ENCODE results near the gene SLC41A1.

SLC41A1 gene

GRCh38 chr1:205800981-205801703 is 11.9 kb downstream of the SLC41A1 start:
- no peak overlapping the region for H3K4me2 ChIP-seq (ENCODE audit: low read length)
- H3K27me3 ChIP-seq (ENCODE audit: control insufficient read depth, insufficient read depth, low read length), result no peaks in the 10 kb centered on the region
- no peaks in the 10 kb centered on the region for H3K9me3 ChIP-seq (replicated peaks; ENCODE audit: low read length)
- peaks cover 36% of the 10 kb centered on the region for H3K36me3 ChIP-seq (ENCODE audit: insufficient read depth, low read length)
- peaks cover 10% of the 10 kb centered on the region for H3K4me1 ChIP-seq (ENCODE audit: control insufficient read depth, insufficient read depth, low read length)
- no peak overlapping the region for H3K4me3 ChIP-seq (ENCODE audit: low read length)
- no peak overlapping the region for H3K9ac ChIP-seq (ENCODE audit: low read depth, low read length)

GRCh38 chr1:205800427-205800826 is 12.6 kb downstream of the SLC41A1 start:
- no peaks in the 10 kb centered on the region for H3K27me3 ChIP-seq (ENCODE audit: control insufficient read depth, insufficient read depth, low read length)
- H3K4me3 ChIP-seq (ENCODE audit: low read length), result no peak overlapping the region
- no peak overlapping the region for H3K4me2 ChIP-seq (ENCODE audit: low read length)
- no peak overlapping the region for H3K9ac ChIP-seq (ENCODE audit: low read depth, low read length)
- H3K36me3 ChIP-seq (ENCODE audit: insufficient read depth, low read length), result peaks cover 42% of the 10 kb centered on the region
- no peaks in the 10 kb centered on the region for H3K9me3 ChIP-seq (replicated peaks; ENCODE audit: low read length)
- peaks cover 5% of the 10 kb centered on the region for H3K4me1 ChIP-seq (ENCODE audit: control insufficient read depth, insufficient read depth, low read length)

- H3K36me3 ChIP-seq (ENCODE audit: insufficient read depth, low read length), result peaks cover 52% of the 10 kb centered on the region
Observed at GRCh38 chr1:205798577-205798976, 14.4 kb downstream of the SLC41A1 start.

GRCh38 chr1:205797168-205797567 is 15.8 kb downstream of the SLC41A1 start:
- Histone ChIP-seq H3K9me3 (replicated peaks; ENCODE audit: low read length) (no peaks in the 10 kb centered on the region), H3K4me1 (ENCODE audit: control insufficient read depth, insufficient read depth, low read length) (peaks cover 11% of the 10 kb centered on the region), H3K4me2 (ENCODE audit: low read length) (no peak overlapping the region), H3K36me3 (ENCODE audit: insufficient read depth, low read length) (peaks cover 53% of the 10 kb centered on the region), H3K4me3 (ENCODE audit: low read length) (no peak overlapping the region), H3K9ac (ENCODE audit: low read depth, low read length) (no peak overlapping the region), H3K27me3 (ENCODE audit: control insufficient read depth, insufficient read depth, low read length) (no peaks in the 10 kb centered on the region)

More at GRCh38 chr1:205798577-205798976, 14.4 kb downstream of the SLC41A1 start:
- H3K4me3 ChIP-seq (ENCODE audit: low read length), result no peak overlapping the region
- H3K9me3 ChIP-seq (replicated peaks; ENCODE audit: low read length), result no peaks in the 10 kb centered on the region
- H3K4me2 ChIP-seq (ENCODE audit: low read length), result no peak overlapping the region
- no peaks in the 10 kb centered on the region for H3K4me1 ChIP-seq (ENCODE audit: control insufficient read depth, insufficient read depth, low read length)
- no peak overlapping the region for H3K9ac ChIP-seq (ENCODE audit: low read depth, low read length)
- H3K27me3 ChIP-seq (ENCODE audit: control insufficient read depth, insufficient read depth, low read length), result no peaks in the 10 kb centered on the region

- peaks cover 15% of the 10 kb centered on the region for H3K4me1 ChIP-seq (ENCODE audit: control insufficient read depth, insufficient read depth, low read length)
- no peak overlapping the region for H3K4me2 ChIP-seq (ENCODE audit: low read length)
- no peak overlapping the region for H3K4me3 ChIP-seq (ENCODE audit: low read length)
- no peak overlapping the region for H3K9ac ChIP-seq (ENCODE audit: low read depth, low read length)
- H3K36me3 ChIP-seq (ENCODE audit: insufficient read depth, low read length), result peaks cover 60% of the 10 kb centered on the region
- H3K27me3 ChIP-seq (ENCODE audit: control insufficient read depth, insufficient read depth, low read length), result no peaks in the 10 kb centered on the region
- no peaks in the 10 kb centered on the region for H3K9me3 ChIP-seq (replicated peaks; ENCODE audit: low read length)
Observed at GRCh38 chr1:205794011-205794730, 18.8 kb downstream of the SLC41A1 start.

GRCh38 chr1:205792961-205793673 is 19.9 kb downstream of the SLC41A1 start:
- Histone ChIP-seq H3K36me3 (ENCODE audit: insufficient read depth, low read length) (peaks cover 50% of the 10 kb centered on the region), H3K27me3 (ENCODE audit: control insufficient read depth, insufficient read depth, low read length) (no peaks in the 10 kb centered on the region), H3K4me1 (ENCODE audit: control insufficient read depth, insufficient read depth, low read length) (peaks cover 15% of the 10 kb centered on the region), H3K4me3 (ENCODE audit: low read length) (no peak overlapping the region), H3K9ac (ENCODE audit: low read depth, low read length) (no peak overlapping the region), H3K4me2 (ENCODE audit: low read length) (no peak overlapping the region), H3K9me3 (replicated peaks; ENCODE audit: low read length) (no peaks in the 10 kb centered on the region)

GRCh38 chr1:205792481-205792881 is 20.5 kb downstream of the SLC41A1 start:
- Histone ChIP-seq H3K36me3 (ENCODE audit: insufficient read depth, low read length) (peaks cover 43% of the 10 kb centered on the region), H3K4me3 (ENCODE audit: low read length) (no peak overlapping the region), H3K9me3 (replicated peaks; ENCODE audit: low read length) (no peaks in the 10 kb centered on the region), H3K4me2 (ENCODE audit: low read length) (no peak overlapping the region), H3K27me3 (ENCODE audit: control insufficient read depth, insufficient read depth, low read length) (no peaks in the 10 kb centered on the region), H3K4me1 (ENCODE audit: control insufficient read depth, insufficient read depth, low read length) (peaks cover 15% of the 10 kb centered on the region), H3K9ac (ENCODE audit: low read depth, low read length) (no peak overlapping the region)

GRCh38 chr1:205791568-205792180 is 21.3 kb downstream of the SLC41A1 start:
- peaks cover 15% of the 10 kb centered on the region for H3K4me1 ChIP-seq (ENCODE audit: control insufficient read depth, insufficient read depth, low read length)
- peaks cover 36% of the 10 kb centered on the region for H3K36me3 ChIP-seq (ENCODE audit: insufficient read depth, low read length)
- H3K9me3 ChIP-seq (replicated peaks; ENCODE audit: low read length), result no peaks in the 10 kb centered on the region
- no peak overlapping the region for H3K4me2 ChIP-seq (ENCODE audit: low read length)
- no peaks in the 10 kb centered on the region for H3K27me3 ChIP-seq (ENCODE audit: control insufficient read depth, insufficient read depth, low read length)
- H3K9ac ChIP-seq (ENCODE audit: low read depth, low read length), result no peak overlapping the region
- H3K4me3 ChIP-seq (ENCODE audit: low read length), result no peak overlapping the region

GRCh38 chr1:205787287-205787916 is 25.6 kb downstream of the SLC41A1 start:
- H3K4me1 ChIP-seq (ENCODE audit: control insufficient read depth, insufficient read depth, low read length), result peaks cover 14% of the 10 kb centered on the region
- H3K27me3 ChIP-seq (ENCODE audit: control insufficient read depth, insufficient read depth, low read length), result no peaks in the 10 kb centered on the region
- no peak overlapping the region for H3K9ac ChIP-seq (ENCODE audit: low read depth, low read length)
- H3K4me2 ChIP-seq (ENCODE audit: low read length), result no peak overlapping the region
- H3K36me3 ChIP-seq (ENCODE audit: insufficient read depth, low read length), result peaks cover 16% of the 10 kb centered on the region
- no peak overlapping the region for H3K4me3 ChIP-seq (ENCODE audit: low read length)
- no peaks in the 10 kb centered on the region for H3K9me3 ChIP-seq (replicated peaks; ENCODE audit: low read length)

- H3K36me3 ChIP-seq (ENCODE audit: insufficient read depth, low read length), result peaks cover 11% of the 10 kb centered on the region
- peaks cover 7% of the 10 kb centered on the region for H3K4me1 ChIP-seq (ENCODE audit: control insufficient read depth, insufficient read depth, low read length)
- no peak overlapping the region for H3K9ac ChIP-seq (ENCODE audit: low read depth, low read length)
- H3K4me3 ChIP-seq (ENCODE audit: low read length), result no peak overlapping the region
- H3K4me2 ChIP-seq (ENCODE audit: low read length), result no peak overlapping the region
- no peaks in the 10 kb centered on the region for H3K9me3 ChIP-seq (replicated peaks; ENCODE audit: low read length)
- H3K27me3 ChIP-seq (ENCODE audit: control insufficient read depth, insufficient read depth, low read length), result no peaks in the 10 kb centered on the region
Observed at GRCh38 chr1:205786601-205787000, 26.4 kb downstream of the SLC41A1 start.

- H3K4me2 ChIP-seq (ENCODE audit: low read length), result no peak overlapping the region
- no peaks in the 10 kb centered on the region for H3K9me3 ChIP-seq (replicated peaks; ENCODE audit: low read length)
- no peak overlapping the region for H3K9ac ChIP-seq (ENCODE audit: low read depth, low read length)
- H3K4me1 ChIP-seq (ENCODE audit: control insufficient read depth, insufficient read depth, low read length), result peaks cover 7% of the 10 kb centered on the region
- H3K27me3 ChIP-seq (ENCODE audit: control insufficient read depth, insufficient read depth, low read length), result no peaks in the 10 kb centered on the region
- no peak overlapping the region for H3K4me3 ChIP-seq (ENCODE audit: low read length)
- H3K36me3 ChIP-seq (ENCODE audit: insufficient read depth, low read length), result peaks cover 1% of the 10 kb centered on the region
Observed at GRCh38 chr1:205785446-205785845, 27.6 kb downstream of the SLC41A1 start.
